ENCODE measurements around the gene HENMT1.
"Not testable (repeated sequence)": the region's sequence is repeated elsewhere in the genome, so short reads cannot be mapped to it uniquely, and the experiment has no call there.

HENMT1 gene

GRCh38 chr1:108661030-108661609, at the start of gene HENMT1:
HENMT1 (minus strand) TSS chr1:108661093; CDS start chr1:108659884, 1,209 bp downstream.
- DNase-seq: peak; percentile 78

- DNase-seq: peak; percentile 68
Observed at GRCh38 chr1:108708691-108709660, 48.1 kb upstream of the HENMT1 start.

GRCh38 chr1:108706643-108707042, 45.8 kb upstream of the HENMT1 start:
- DNase-seq: no peak

DNA sequence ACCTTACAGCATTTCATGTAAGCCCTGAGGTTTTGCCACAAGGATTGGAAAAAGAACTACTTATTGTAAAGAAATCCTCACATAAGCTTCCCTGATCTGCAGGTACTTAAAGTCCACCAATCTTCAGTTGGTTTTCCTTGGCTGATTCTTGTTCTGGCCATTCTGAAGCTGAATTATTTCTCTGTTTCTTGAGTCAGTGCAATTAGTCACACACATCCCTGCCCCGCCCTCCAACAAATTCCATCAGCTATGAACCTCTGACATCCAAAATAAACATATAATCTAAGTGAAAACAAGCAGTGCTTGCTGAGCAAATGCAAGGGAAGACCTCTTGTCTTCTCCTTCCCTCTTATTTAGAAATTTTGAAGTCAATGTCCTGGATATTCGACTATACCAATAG, 43.6 kb upstream of the HENMT1 start:
- no peak for DNase-seq

GRCh38 chr1:108703939-108704338, 43.0 kb upstream of the HENMT1 start:
- no peak for DNase-seq

GRCh38 chr1:108702109-108702508, 41.2 kb upstream of the HENMT1 start:
- DNase-seq: not testable (repeated sequence)

- DNase-seq: no peak
Observed at GRCh38 chr1:108701176-108701849, 40.4 kb upstream of the HENMT1 start.

- no peak for DNase-seq
Observed at GRCh38 chr1:108699375-108700332, 38.8 kb upstream of the HENMT1 start.

DNA sequence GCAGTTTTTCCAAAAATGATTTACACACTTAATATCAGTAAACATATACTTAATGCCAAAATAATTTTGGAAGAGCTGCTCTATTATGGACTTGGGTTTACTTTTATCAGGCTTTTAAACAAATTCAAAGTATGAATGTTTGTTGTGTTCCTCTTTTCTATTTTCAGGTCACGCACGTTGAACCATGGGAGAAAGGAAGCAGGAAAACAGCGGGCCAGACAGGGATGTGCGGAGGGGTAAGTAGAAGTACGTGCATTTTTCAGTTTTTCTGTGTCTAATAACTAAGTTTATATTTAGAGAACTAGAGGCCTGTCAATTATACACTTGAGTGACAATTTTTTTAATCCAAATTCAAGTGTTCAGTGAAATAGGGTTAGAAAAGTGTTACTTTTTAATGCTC, 34.6 kb upstream of the HENMT1 start:
- no peak for DNase-seq

- peak; percentile 69 for DNase-seq
Observed at GRCh38 chr1:108692724-108693655, 32.1 kb upstream of the HENMT1 start.

GRCh38 chr1:108691942-108692723, 31.2 kb upstream of the HENMT1 start, which contains the start of gene PRPF38B:
PRPF38B (plus strand) TSS chr1:108692310; CDS start chr1:108692592, 282 bp downstream.
- DNase-seq: peak; percentile 93

GRCh38 chr1:108691128-108691941, 30.4 kb upstream of the HENMT1 start:
- no peak for DNase-seq

- no peak for DNase-seq
Observed at GRCh38 chr1:108686614-108687313, 25.9 kb upstream of the HENMT1 start.

DNA sequence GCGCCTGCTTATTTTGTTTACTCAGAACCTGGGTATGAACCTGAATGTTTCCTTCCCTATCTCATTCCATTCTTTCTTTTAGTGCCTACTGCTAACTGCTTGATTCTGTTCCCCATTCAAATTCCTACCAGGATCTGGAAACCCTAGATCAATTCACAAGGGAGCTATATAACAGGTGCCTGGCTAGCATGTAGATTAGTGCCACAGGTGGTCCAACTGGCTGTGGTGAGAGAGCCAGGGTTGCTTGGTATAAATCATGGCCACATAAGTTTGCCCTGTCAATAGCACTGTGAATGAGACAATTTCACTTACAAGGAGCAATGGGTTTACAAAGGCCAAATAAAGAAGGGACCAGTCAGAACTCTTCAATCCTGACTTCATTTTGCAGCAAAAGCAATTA, 24.6 kb upstream of the HENMT1 start:
- no peak for DNase-seq

DNA sequence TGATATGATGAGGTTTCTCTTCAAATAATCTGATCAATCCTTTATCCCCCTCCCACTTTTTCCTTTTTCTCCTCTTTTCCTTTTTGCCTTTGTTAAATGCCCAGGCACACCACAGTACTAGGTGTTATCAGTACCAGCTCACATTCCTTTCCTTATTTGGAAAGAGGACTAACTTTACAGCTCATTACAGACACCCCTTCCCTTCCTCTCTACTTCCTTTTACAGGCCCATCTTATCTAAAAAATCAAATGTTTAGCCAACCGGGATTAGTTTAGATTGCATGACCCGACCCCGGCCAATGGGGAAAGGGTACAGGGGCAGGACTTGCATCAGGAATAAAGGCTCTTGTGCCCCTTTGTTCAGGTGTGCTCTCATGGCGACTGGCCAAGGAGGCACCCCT, 20.8 kb upstream of the HENMT1 start:
- DNase-seq: not testable (repeated sequence)

GRCh38 chr1:108679586-108680213, 18.8 kb upstream of the HENMT1 start:
- no peak for DNase-seq

GRCh38 chr1:108678706-108679105, 17.8 kb upstream of the HENMT1 start:
- no peak for DNase-seq

- no peak for DNase-seq
Observed at GRCh38 chr1:108671143-108671542, 10.2 kb upstream of the HENMT1 start.
